Osteoblast (primary cell): ENCODE results near the gene CTTNBP2. TPM values are rescaled to one million over a fixed set of nuclear protein-coding genes. Genes with fewer than 3 reads are reported as not detected.

Experiments used
- DNase-seq: peaks from one replicate; pipeline ENCODE4 v3.0.0; 2011; ENCODE audit warnings: low spot score, mixed read lengths; ENCODE audit not compliant: insufficient read length; ENCODE audit errors: missing footprints
- H2AFZ ChIP-seq: 2 replicates; pipeline ENCODE4 v1.6.0; 2011; ENCODE audit warnings: mild to moderate bottlenecking, low read length
- H3K27ac ChIP-seq: 2 replicates; pipeline ENCODE4 v1.5.1; 2011; ENCODE audit warnings: mild to moderate bottlenecking, low read depth, low read length, moderate library complexity
- H3K27me3 ChIP-seq: 2 replicates; pipeline ENCODE4 v1.6.0; 2012; ENCODE audit warnings: mild to moderate bottlenecking, control low read depth, inconsistent platforms, low read length, moderate library complexity; ENCODE audit not compliant: insufficient read depth
- H3K36me3 ChIP-seq: 2 replicates; pipeline ENCODE4 v1.5.1; 2011; ENCODE audit warnings: mild to moderate bottlenecking, low read length, control low read depth, moderate library complexity; ENCODE audit not compliant: insufficient read depth
- H3K4me1 ChIP-seq: 2 replicates; pipeline ENCODE4 v1.5.1; 2011; ENCODE audit warnings: mild to moderate bottlenecking, low read length, control low read depth, moderate library complexity; ENCODE audit not compliant: insufficient read depth
- H3K4me2 ChIP-seq: 2 replicates; pipeline ENCODE4 v1.6.0; 2011; ENCODE audit warnings: mild to moderate bottlenecking, low read length; ENCODE audit not compliant: insufficient read depth
- H3K4me3 ChIP-seq: fragments of 200-600 bp; sonication (generic); 3 replicates; pipeline ENCODE4 v1.5.1; 2012; ENCODE audit warnings: mild to moderate bottlenecking, low read length, inconsistent platforms; ENCODE audit not compliant: insufficient read depth
- H3K79me2 ChIP-seq: 2 replicates; pipeline ENCODE4 v1.6.0; 2012; ENCODE audit warnings: mild to moderate bottlenecking, low read length, control low read depth, inconsistent platforms; ENCODE audit not compliant: insufficient read depth
- H3K9me3 ChIP-seq: 2 replicates; pipeline ENCODE4 v1.5.1; 2011; ENCODE audit warnings: low read depth, low read length, control low read depth
- H4K20me1 ChIP-seq: 2 replicates; pipeline ENCODE4 v1.6.0; 2012; ENCODE audit warnings: mild to moderate bottlenecking, low read length, control low read depth; ENCODE audit not compliant: insufficient read depth
- CTCF ChIP-seq: IDR thresholded peaks from 2 replicates; pipeline ENCODE4 v1.5.1; 2011; ENCODE audit warnings: mild to moderate bottlenecking, low read depth, low read length, moderate library complexity; ENCODE audit errors: extremely low read depth
- total RNA-seq: library from RNA; depleted of rRNA; stranded (reverse); fragments of >200 nt; gene quantifications from 2 replicates; pipeline ENCODE4 v1.2.3, GENCODE V29; 2012

Gene CTTNBP2
- total RNA-seq, 1 donor, result 1.1 TPM

GRCh38 chr7:117862378-117862777 is 10.9 kb downstream of the CTTNBP2 start:
- no peak for TF ChIP-seq CTCF
- Histone ChIP-seq H3K4me3 (no peak overlapping the region), H3K4me1 (no peaks in the 10 kb centered on the region), H4K20me1 (no peaks in the 10 kb centered on the region), H3K36me3 (no peaks in the 10 kb centered on the region), H3K9me3 (no peaks in the 10 kb centered on the region), H3K27me3 (no peaks in the 10 kb centered on the region), H3K79me2 (no peaks in the 10 kb centered on the region), H3K4me2 (no peak overlapping the region), H3K27ac (no peak overlapping the region), H2AFZ (no peak overlapping the region)
- no peak for DNase-seq

GRCh38 chr7:117859246-117859812 is 13.9 kb downstream of the CTTNBP2 start:
- Histone ChIP-seq H3K36me3 (no peaks in the 10 kb centered on the region), H4K20me1 (no peaks in the 10 kb centered on the region), H3K4me2 (no peak overlapping the region), H3K27ac (no peak overlapping the region), H2AFZ (no peak overlapping the region), H3K9me3 (no peaks in the 10 kb centered on the region), H3K79me2 (no peaks in the 10 kb centered on the region), H3K27me3 (no peaks in the 10 kb centered on the region), H3K4me3 (no peak overlapping the region), H3K4me1 (no peaks in the 10 kb centered on the region)
- DNase-seq, result no peak
- no peak for TF ChIP-seq CTCF

GRCh38 chr7:117858712-117859111 is 14.5 kb downstream of the CTTNBP2 start:
- Histone ChIP-seq H3K4me1 (no peaks in the 10 kb centered on the region), H3K4me3 (no peak overlapping the region), H2AFZ (no peak overlapping the region)

GRCh38 chr7:117857718-117858117 is 15.5 kb downstream of the CTTNBP2 start:
- no peak for DNase-seq
- no peaks in the 10 kb centered on the region for H3K9me3 ChIP-seq
- no peaks in the 10 kb centered on the region for H3K79me2 ChIP-seq
- H3K27me3 ChIP-seq, result no peaks in the 10 kb centered on the region
- no peak overlapping the region for H3K27ac ChIP-seq
- no peaks in the 10 kb centered on the region for H3K36me3 ChIP-seq
- H3K4me3 ChIP-seq, result no peak overlapping the region
- no peak overlapping the region for H2AFZ ChIP-seq
- no peak overlapping the region for H3K4me2 ChIP-seq
- no peaks in the 10 kb centered on the region for H4K20me1 ChIP-seq
- H3K4me1 ChIP-seq, result no peaks in the 10 kb centered on the region
- no peak for TF ChIP-seq CTCF

More at GRCh38 chr7:117858712-117859111, 14.5 kb downstream of the CTTNBP2 start:
- Histone ChIP-seq H3K9me3 (no peaks in the 10 kb centered on the region), H3K27me3 (no peaks in the 10 kb centered on the region), H3K27ac (no peak overlapping the region), H3K36me3 (no peaks in the 10 kb centered on the region), H3K4me2 (no peak overlapping the region), H4K20me1 (no peaks in the 10 kb centered on the region), H3K79me2 (no peaks in the 10 kb centered on the region)
- no peak for DNase-seq
- no peak for TF ChIP-seq CTCF
